T-helper 1 cell treated with Interleukin-12 subunit alpha and Interleukin-12 subunit beta and Interleukin-4 antibody, amounts not matched to agents 30 μg/mL and 1 μg/mL, for 36 hours (primary cell): ENCODE results near the gene PLCXD3.

Source experiments
- H3K27ac Mint-ChIP-seq: one replicate; pipeline ENCODE4 v1.8.0; 2021; ENCODE audit warnings: mild to moderate bottlenecking, mixed read lengths
- H3K27me3 Mint-ChIP-seq: one replicate; pipeline ENCODE4 v1.8.0; 2021; ENCODE audit warnings: low read depth, mixed read lengths
- H3K36me3 Mint-ChIP-seq: one replicate; pipeline ENCODE4 v1.8.0; 2021; ENCODE audit warnings: low read depth, mixed read lengths
- H3K4me1 Mint-ChIP-seq: one replicate; pipeline ENCODE4 v1.8.0; 2021; ENCODE audit warnings: low read depth, mixed read lengths
- H3K4me3 Mint-ChIP-seq: one replicate; pipeline ENCODE4 v1.8.0; 2021; ENCODE audit warnings: mild to moderate bottlenecking, moderate library complexity, mixed read lengths
- H3K9me3 Mint-ChIP-seq: one replicate; pipeline ENCODE4 v1.8.0; 2021; ENCODE audit warnings: mixed read lengths

Gene PLCXD3, protein sequence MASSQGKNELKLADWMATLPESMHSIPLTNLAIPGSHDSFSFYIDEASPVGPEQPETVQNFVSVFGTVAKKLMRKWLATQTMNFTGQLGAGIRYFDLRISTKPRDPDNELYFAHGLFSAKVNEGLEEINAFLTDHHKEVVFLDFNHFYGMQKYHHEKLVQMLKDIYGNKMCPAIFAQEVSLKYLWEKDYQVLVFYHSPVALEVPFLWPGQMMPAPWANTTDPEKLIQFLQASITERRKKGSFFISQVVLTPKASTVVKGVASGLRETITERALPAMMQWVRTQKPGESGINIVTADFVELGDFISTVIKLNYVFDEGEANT

DNA sequence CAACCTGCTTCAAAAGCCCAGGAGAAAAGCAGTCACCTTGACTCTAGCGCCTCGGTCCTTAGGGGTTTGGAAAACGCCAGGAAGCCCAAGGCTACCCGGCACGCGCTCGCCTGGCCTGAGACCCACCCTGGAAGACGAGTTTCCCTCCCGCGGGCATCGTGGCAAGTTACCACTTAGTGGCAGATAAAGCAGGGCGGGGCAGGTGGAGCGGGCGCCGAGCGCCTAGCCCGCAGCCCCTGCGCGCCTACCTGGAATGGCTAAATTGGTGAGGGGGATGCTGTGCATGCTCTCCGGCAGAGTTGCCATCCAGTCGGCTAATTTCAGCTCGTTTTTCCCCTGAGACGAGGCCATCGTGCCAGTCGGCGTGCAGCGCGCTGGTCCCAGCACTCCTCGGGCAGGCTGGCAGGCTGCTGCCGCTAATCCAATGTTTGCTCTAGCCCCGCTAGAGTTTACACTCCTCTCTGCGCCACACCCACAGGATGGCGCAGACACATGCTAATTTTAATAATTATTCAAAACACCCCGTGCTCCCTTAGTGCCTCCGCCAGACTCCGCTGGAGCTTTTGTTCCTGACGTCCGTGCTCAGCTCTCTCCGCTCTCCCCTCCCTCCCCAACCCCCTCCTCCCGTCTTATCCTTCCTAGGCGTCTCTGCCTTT lies at the start of gene PLCXD3:
Gene PLCXD3, minus strand, starts transcription at position 426 of the 656 bp plus-strand sequence. Its CDS starts 75 bp downstream, at position 351.
- Mint-ChIP-seq H3K36me3 (no peaks in the 10 kb centered on the region), H3K4me1 (no peaks in the 10 kb centered on the region), H3K27ac (no peak within 1 kb of the TSS), H3K9me3 (no peaks in the 10 kb centered on the region), H3K4me3 (peak within 1 kb of the TSS; percentile 9), H3K27me3 (peaks cover 42% of the 10 kb centered on the region)

DNA sequence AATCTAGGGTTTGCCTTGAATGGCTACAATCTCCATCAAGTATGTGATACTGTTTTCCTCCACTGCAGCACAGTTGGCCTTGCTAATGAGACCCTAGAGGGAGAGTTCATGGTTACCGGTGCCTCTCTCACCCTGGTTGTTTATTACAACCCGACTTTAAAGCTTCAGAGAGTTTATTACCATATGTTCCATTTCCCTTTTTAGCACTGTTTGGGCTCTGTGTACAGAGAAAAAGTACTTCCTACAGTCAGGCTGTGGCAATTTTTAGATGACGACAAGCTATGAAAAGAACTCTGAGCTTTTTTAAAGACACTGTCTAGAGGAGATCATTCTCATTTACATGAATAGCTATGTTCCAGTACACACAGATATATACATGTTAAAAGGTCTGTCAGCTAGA lies 48.8 kb upstream of the PLCXD3 start:
- Mint-ChIP-seq H3K27ac (no peak overlapping the region), H3K27me3 (no peaks in the 10 kb centered on the region), H3K36me3 (no peaks in the 10 kb centered on the region), H3K9me3 (no peaks in the 10 kb centered on the region), H3K4me1 (no peaks in the 10 kb centered on the region), H3K4me3 (no peak overlapping the region)

DNA sequence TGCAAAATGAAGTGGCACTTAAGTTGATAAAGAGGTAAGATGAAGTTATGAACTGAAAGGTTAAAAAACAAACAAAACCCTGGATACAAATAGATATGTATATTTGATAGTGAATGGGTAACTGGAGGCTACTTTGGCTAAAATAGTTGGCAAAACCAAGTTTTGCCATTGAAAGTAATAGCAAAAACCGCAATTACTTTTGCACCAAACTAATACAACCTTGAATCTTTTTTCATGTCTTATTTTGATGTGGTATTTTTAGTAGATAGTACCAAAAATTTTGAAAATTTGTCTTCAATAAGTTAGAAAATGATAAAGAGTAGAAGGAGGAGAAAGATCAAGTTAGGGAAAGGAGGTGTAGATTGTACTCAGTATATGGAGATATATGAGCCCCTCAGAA lies 47.9 kb upstream of the PLCXD3 start:
- Mint-ChIP-seq H3K27me3 (no peaks in the 10 kb centered on the region), H3K4me3 (no peak overlapping the region), H3K4me1 (no peaks in the 10 kb centered on the region), H3K9me3 (no peaks in the 10 kb centered on the region), H3K27ac (no peak overlapping the region), H3K36me3 (no peaks in the 10 kb centered on the region)

DNA sequence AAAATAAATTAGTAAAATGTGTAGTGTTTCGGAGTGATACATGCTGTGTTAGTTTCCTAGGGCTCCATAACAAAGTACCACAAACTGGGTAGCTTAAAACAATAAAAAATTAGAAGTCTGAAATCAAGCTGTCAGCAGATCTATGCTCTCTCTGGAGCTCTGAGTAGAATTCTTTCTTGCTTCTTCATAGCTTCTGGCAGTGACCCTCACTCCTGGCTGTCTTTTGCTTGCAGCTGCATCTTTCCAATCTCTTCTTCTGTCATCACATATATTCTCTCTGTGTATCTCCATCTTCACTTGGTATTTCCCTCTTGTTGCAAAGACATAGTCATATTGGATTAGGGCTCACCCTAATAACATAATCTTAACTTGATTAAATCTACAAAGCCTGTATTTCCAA lies 37.6 kb upstream of the PLCXD3 start:
- Mint-ChIP-seq H3K36me3 (no peaks in the 10 kb centered on the region), H3K27ac (no peak overlapping the region), H3K4me1 (no peaks in the 10 kb centered on the region), H3K4me3 (no peak overlapping the region), H3K9me3 (peaks cover 3% of the 10 kb centered on the region), H3K27me3 (no peaks in the 10 kb centered on the region)

DNA sequence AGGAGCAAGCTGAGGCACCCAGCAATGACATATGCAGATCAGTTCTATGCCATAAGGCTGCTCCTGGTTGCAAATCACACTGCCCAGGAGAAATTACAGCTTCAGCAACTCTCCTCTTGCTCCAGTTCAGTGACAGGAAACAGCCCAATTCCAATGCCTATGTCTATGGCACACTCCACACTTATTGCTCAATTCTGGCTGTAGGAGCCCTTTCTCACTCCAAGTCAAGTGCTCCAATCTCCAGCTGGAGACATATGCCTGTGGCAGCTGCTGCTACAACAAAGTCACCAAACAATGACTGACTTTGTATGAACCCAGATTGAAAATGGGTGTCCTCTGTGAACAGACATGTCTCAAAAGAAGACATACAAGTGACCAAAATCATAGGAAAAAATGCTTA lies 31.8 kb upstream of the PLCXD3 start:
- peaks cover 3% of the 10 kb centered on the region for H3K9me3 Mint-ChIP-seq
- no peaks in the 10 kb centered on the region for H3K4me1 Mint-ChIP-seq
- no peaks in the 10 kb centered on the region for H3K27me3 Mint-ChIP-seq
- no peak overlapping the region for H3K27ac Mint-ChIP-seq
- no peaks in the 10 kb centered on the region for H3K36me3 Mint-ChIP-seq
- H3K4me3 Mint-ChIP-seq: no peak overlapping the region

DNA sequence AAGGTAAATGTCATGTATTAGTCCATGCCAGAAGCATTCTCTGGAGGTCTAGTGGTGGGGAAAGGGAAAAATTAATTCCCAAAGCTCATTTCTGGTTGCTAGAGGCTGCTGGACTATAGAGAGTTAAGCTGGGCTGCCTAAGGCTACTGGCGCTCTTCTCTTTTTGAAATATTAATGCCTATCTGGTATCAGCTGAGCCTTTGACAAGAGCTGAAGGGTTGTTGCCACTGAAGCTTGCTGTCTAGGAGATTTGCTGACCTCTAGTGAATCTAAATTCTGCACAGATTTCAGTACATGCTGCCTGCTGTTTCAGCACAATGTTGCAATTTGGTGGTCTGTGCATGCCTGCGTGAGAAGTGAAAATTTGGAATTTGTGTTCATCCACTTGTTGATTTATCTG lies 29.1 kb upstream of the PLCXD3 start:
- H3K4me1 Mint-ChIP-seq: no peaks in the 10 kb centered on the region
- no peaks in the 10 kb centered on the region for H3K36me3 Mint-ChIP-seq
- peaks cover 9% of the 10 kb centered on the region for H3K9me3 Mint-ChIP-seq
- no peaks in the 10 kb centered on the region for H3K27me3 Mint-ChIP-seq
- H3K4me3 Mint-ChIP-seq: no peak overlapping the region
- no peak overlapping the region for H3K27ac Mint-ChIP-seq

DNA sequence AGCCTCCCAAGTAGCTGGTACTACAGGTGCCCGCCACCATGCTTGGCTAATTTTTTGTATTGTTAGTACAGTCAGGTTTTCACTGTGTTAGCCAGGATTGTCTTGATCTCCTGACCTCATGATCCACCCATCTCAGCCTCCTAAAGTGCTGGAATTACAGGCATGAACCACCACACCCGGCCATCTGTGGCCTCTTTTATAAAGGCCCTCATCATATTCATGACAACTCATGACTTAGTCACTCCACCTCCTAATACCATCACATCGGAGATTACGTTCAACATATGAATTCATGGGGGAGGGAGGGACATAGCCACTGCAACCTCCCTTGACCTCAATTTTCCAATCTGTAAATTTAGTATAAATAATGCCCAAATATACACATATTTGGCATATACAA lies 27.2 kb upstream of the PLCXD3 start:
- H3K4me1 Mint-ChIP-seq: no peaks in the 10 kb centered on the region
- no peak overlapping the region for H3K4me3 Mint-ChIP-seq
- H3K9me3 Mint-ChIP-seq: peaks cover 9% of the 10 kb centered on the region
- H3K27ac Mint-ChIP-seq: no peak overlapping the region
- H3K27me3 Mint-ChIP-seq: no peaks in the 10 kb centered on the region
- no peaks in the 10 kb centered on the region for H3K36me3 Mint-ChIP-seq

DNA sequence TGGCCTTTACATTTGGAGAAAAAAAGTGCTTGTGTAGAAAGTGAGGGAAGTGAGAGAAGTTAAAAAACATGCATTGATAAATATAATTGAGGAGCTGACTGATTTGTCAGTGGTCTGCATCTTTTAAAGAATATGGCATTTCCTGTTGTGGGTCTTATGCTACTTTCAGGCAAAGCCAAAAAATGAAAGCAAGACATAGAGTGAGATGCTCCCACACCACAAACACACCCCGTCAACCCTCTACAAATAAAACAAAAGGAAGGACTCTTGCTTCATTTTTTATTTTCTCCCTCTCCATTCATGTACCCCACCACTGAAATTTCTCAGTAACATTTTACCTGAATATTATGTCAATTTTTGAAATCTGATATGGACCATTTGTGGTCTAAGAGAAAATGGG lies 22.1 kb upstream of the PLCXD3 start:
- Mint-ChIP-seq H3K4me1 (no peaks in the 10 kb centered on the region), H3K27ac (no peak overlapping the region), H3K4me3 (no peak overlapping the region), H3K36me3 (no peaks in the 10 kb centered on the region), H3K27me3 (no peaks in the 10 kb centered on the region), H3K9me3 (peaks cover 6% of the 10 kb centered on the region)

DNA sequence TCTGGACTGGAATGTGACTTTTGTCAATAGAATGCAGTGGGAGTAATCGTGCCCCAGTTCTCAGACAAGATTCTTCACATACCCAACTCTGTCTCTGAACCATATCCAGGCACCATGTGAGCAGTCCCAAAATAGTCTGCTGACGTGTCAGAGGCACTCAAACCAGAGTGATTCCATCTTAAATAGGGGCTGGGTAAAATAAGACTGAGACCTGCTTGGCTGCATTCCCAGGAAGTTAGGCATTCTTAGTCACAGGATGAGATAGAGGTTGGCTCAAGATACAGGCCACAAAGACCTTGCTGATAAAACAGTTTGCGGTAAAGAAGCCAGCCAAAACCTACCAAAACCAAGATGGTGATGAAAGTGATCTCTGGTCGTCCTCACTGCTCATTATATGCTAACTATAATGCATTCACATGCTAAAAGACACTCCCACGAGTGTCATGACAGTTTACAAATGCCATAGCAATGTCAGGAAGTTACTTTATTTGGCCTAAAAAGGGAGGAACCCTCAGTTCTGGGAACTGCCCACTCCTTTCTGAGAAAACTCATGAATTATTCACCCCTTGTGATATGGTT lies 16.9 kb upstream of the PLCXD3 start:
- no peaks in the 10 kb centered on the region for H3K4me1 Mint-ChIP-seq
- no peaks in the 10 kb centered on the region for H3K9me3 Mint-ChIP-seq
- no peak overlapping the region for H3K4me3 Mint-ChIP-seq

DNA sequence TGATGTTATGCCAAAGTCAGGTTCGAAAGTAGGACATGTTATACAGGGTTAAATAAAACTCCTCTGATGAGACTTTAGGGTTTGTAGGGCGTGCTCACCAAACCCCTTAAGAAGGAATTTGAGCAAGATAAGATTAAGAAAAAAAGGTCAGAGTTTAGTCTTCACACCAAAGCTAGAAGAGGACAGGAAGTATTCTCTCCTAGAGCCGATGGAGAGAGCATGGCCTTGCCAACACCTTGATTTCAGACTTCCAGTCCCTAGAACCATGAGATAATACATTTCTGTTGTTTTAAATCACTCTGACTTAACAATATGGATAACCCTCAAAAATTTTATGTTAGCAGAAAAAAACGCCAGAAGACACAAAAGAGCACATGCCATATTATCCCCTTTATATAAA lies 16.3 kb upstream of the PLCXD3 start:
- Mint-ChIP-seq H3K27me3 (no peaks in the 10 kb centered on the region), H3K4me3 (no peak overlapping the region), H3K27ac (no peak overlapping the region), H3K4me1 (no peaks in the 10 kb centered on the region), H3K9me3 (no peaks in the 10 kb centered on the region), H3K36me3 (no peaks in the 10 kb centered on the region)

More for the DNA sequence above, 16.9 kb upstream of the PLCXD3 start:
- H3K27me3 Mint-ChIP-seq: no peaks in the 10 kb centered on the region
- no peaks in the 10 kb centered on the region for H3K36me3 Mint-ChIP-seq
- no peak overlapping the region for H3K27ac Mint-ChIP-seq

DNA sequence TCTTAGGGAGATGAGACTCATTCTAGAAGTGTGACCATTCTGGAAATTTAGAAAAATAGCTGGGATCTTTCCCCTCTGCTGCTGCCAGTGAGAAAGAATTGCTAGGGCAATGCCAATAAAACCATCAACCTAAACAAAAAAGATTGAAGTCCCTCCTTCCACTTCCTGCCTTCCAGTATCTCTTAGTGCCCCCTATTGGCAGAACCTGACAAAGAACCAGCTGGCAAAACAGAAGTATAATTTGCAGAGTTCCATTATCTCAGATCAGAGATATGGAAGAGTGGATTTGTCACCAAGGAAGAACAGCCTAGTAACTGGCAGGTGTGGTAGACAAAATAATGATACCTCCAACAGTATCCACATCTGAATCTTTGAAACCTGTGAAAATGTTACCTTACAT lies 13.8 kb upstream of the PLCXD3 start:
- Mint-ChIP-seq H3K27me3 (no peaks in the 10 kb centered on the region), H3K9me3 (no peaks in the 10 kb centered on the region), H3K36me3 (no peaks in the 10 kb centered on the region), H3K27ac (no peak overlapping the region), H3K4me1 (no peaks in the 10 kb centered on the region), H3K4me3 (no peak overlapping the region)

DNA sequence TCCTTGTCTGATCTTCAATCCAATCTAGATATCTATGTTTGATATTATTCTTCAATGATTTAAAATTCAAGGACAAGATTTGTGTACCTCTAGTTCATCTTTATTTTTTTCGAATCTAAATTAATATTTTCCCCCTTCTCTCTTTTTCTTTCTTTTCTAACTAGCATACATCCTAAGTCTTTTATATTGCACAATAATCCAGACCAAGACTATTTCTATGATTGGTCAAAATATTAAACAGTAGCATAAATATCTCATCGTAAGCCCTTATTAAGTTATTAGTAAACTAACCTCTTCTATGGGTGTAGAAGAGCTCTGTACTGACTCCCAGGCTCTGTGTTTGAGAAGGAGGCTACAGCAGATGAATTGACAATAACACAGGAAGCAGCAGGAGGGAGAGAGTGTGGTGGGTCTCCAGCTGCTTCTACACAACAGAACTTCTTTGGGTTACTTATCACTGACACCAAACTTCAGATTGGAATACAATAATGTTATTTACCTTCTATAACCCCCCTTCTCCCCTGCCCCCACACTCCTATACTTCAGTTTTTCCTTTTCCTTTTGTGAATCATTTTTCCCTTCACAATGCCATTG lies 11.9 kb upstream of the PLCXD3 start:
- Mint-ChIP-seq H3K27ac (no peak overlapping the region), H3K36me3 (no peaks in the 10 kb centered on the region), H3K4me3 (no peak overlapping the region), H3K9me3 (no peaks in the 10 kb centered on the region), H3K4me1 (no peaks in the 10 kb centered on the region), H3K27me3 (no peaks in the 10 kb centered on the region)

DNA sequence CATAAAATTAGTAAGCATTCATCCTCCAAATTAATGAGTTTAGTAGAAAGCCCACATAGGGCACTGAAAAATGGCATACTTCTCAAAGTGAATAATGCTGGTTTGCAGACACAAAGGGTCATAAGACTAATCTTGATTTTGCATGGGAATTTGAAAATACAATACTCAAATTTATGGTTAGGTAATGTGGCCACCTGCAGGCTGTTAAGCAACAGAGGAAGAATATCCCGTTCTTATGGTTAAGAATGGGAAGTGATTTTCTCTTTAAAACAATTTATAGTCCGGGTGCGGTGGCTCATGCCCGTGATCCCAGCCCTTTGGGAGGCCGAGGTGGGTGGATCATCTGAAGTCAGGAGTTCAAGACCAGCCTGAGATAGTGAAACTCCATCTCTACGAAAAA lies 9.4 kb upstream of the PLCXD3 start:
- Mint-ChIP-seq H3K9me3 (no peaks in the 10 kb centered on the region), H3K27ac (no peak overlapping the region), H3K36me3 (no peaks in the 10 kb centered on the region), H3K27me3 (no peaks in the 10 kb centered on the region), H3K4me1 (no peaks in the 10 kb centered on the region), H3K4me3 (no peak overlapping the region)

DNA sequence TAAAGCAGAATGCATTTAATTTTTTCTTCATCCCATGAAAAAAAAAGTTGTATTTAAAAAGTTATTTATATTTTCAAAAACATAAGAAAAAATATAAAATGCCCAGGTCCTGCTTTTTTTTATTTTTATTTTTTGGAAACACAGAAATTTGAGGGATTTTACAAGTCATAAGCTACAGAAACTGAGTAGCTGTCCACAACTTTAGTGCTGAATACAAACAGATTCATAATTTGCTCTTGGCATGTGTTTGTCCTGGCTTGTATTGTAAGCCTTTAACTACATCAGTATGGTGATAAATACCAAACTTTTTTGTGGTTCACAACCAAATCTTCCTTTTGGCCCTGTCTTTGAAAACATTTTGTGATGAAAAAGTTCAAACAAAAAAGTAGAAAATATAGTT lies 7.5 kb upstream of the PLCXD3 start:
- H3K9me3 Mint-ChIP-seq: no peaks in the 10 kb centered on the region
- H3K27ac Mint-ChIP-seq: no peak overlapping the region
- H3K36me3 Mint-ChIP-seq: no peaks in the 10 kb centered on the region
- no peaks in the 10 kb centered on the region for H3K27me3 Mint-ChIP-seq
- H3K4me1 Mint-ChIP-seq: no peaks in the 10 kb centered on the region
- H3K4me3 Mint-ChIP-seq: no peak overlapping the region

DNA sequence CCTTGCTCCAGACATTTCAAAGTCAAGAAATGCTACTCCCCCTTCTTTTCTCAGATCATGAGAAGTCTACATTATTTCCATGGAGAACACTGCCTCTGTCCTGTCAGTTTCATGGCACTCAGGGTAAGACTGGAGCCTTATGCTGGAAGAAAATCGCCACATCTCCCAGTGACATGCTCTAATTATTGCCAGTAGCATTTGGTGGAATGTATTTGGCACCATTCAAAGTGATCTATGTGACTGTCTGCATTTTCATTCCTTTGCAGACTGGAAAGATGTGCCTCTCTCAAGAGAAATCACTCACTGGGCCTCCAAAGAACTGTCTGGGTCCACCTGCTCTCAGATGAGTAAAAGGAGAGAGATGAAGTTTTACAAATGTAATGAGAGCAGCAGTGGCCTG lies 840 bp upstream of the PLCXD3 start:
- H3K27ac Mint-ChIP-seq: no peak overlapping the region
- no peaks in the 10 kb centered on the region for H3K9me3 Mint-ChIP-seq
- no peaks in the 10 kb centered on the region for H3K36me3 Mint-ChIP-seq
- no peak overlapping the region for H3K4me3 Mint-ChIP-seq
- peaks cover 42% of the 10 kb centered on the region for H3K27me3 Mint-ChIP-seq
- no peaks in the 10 kb centered on the region for H3K4me1 Mint-ChIP-seq
